Activated CD8-positive, alpha-beta memory T cell treated with anti-CD3 and anti-CD28 coated beads, Interleukin-2, amount 50 U/mL, for 4 hours (primary cell): ENCODE measurements around the gene ZNF865.

Experiments
- DNase-seq: peaks from one replicate; pipeline ENCODE4 v3.0.0-alpha.2; 2020

ZNF865 gene

DNA sequence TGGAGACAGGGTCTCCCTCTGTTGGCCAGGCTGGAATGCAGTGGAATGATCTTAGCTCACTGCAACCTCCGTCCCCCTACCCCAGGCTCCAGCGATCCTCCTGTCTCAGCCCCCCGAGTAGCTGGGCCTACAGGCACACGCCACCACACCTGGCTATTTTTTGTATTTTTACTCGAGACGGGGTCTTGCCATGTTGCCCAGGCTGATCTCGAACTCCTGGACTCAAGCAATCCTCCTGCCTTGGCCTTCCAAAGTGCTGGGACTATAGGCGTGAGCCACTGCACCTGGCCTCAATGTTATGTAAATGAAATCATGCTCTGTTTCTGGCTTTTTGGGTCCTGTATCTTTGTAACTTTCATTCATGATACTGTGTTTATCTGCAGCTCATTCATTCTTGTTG is 16.7 kb upstream of the ZNF865 start:
- DNase-seq, result no peak

- DNase-seq, result no peak
Observed at GRCh38 chr19:55590109-55590508, 15.3 kb upstream of the ZNF865 start.

- DNase-seq, result no peak
Observed at GRCh38 chr19:55590617-55591016, 14.8 kb upstream of the ZNF865 start.

DNA sequence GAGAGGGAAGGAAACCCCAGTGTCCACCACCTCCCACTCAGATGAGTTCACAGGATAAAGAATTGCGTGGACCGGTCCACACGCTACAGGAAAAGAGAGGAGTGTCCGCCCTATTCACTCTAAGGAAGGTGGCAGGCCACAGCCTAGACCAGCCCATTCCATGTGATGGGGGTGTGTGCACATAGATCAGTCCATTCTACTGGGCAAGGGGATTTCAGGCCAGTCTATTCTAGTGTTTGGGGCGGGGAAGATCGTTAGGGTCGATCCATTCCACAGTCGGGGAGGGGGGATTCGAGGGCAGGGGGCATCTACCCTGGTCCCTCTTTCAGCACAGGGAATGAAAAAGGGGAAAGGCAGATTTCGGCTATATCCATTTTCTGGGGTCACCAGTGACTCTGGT is 13.9 kb upstream of the ZNF865 start:
- DNase-seq, result no peak

DNA sequence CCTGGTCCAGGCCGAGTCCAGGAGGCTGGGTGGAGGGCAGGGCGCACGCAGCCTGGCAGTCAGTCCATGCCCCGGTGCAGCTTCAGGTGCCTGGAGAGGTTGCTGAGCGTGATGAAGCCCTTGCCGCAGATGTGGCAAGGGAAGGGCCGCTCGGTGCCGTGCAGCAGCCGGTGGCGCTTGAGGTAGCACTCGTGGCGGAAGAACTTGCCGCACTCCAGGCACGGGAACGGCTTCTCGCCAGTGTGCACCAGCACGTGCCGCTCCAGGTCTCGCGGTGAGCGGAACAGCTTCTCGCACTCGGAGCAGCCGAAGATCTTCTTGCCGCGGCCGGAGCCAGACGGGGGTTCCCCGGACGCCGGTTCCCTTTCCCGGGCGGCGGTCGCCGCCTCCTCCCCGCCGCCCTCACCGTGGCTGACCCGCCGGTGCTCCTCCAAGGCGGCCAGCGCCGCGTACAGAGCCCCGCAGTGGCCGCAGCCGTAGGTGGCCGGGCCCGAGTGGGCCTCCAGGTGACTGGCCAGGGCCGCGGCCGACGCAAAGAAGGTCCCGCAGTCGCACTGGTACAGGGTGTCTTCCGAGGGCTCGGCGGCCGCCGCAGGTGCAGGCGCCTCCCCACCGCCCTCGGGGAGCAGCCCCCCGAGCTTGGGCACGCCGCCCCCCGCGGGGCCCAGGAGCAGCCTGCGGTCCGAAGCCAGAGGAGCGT is 12.9 kb upstream of the ZNF865 start:
- DNase-seq, result no peak

GRCh38 chr19:55593096-55593772 is 12.2 kb upstream of the ZNF865 start:
- no peak for DNase-seq

DNA sequence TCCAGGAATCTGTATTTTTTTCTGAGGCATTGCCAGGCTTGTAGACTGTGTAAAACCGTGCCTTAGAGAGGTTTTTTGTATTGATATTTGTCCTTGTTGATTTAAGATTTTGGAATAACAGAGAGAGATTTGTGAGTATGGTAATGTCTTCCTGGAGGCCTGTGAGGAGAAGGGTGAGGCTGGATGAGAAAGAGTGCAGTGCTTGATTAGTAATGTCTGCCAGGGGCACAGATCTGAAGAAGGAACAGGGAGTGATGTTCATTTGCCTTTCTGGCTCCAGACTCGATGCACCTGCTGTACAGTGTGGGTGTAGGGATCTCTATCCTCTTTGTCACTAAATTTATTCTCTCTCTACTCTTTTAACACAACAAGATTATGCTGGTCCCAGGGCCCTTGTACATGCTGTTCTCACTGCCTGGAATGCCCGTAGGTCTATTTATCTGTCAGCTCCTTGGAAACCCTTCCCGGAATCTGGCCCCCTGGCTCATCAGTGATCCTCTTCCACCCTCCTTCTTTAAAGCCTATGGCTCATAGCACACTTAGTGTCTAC is 10.4 kb upstream of the ZNF865 start:
- DNase-seq, result no peak

DNA sequence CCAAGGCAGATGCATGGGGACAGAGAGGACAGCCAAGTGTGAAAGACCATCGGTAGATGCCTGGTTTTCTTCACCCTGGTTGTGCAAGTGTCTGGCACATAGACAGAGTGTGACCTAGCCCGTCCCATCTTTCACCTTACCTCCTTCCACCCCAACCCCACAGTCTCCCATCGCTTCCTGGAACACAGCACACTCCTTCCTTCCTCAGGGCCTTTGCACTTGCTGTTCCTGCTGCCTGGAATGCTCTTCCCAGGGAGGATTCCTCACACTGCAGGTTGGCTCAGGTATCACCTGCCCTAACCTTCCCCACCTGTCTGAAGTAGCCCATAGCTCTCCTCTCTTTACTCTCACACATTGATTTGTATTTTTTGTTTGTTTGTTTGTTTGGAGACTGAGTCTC is 9.1 kb upstream of the ZNF865 start:
- no peak for DNase-seq

DNA sequence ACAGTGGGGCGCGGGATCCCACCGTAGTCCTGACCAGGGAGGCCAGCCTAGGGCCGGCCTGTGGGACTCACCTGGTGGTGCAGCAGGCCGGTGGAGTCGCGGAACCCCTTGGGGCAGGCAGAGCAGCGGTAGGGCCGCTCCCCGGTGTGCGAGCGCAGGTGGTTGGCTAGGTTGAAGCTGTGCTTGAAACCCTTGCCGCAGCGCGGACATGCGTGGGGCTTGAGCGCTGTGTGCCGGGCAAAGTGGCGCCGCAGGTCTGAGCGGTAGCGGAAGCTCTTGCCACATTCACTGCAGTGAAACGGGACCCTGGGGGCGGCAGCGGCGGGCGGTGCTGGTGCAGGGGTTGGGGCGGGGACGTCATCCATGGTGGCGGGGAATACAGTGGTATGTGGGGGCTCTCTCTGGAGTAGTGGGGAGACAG is 7.9 kb upstream of the ZNF865 start:
- no peak for DNase-seq

- no peak for DNase-seq
Observed at GRCh38 chr19:55598034-55598433, 7.4 kb upstream of the ZNF865 start.

DNA sequence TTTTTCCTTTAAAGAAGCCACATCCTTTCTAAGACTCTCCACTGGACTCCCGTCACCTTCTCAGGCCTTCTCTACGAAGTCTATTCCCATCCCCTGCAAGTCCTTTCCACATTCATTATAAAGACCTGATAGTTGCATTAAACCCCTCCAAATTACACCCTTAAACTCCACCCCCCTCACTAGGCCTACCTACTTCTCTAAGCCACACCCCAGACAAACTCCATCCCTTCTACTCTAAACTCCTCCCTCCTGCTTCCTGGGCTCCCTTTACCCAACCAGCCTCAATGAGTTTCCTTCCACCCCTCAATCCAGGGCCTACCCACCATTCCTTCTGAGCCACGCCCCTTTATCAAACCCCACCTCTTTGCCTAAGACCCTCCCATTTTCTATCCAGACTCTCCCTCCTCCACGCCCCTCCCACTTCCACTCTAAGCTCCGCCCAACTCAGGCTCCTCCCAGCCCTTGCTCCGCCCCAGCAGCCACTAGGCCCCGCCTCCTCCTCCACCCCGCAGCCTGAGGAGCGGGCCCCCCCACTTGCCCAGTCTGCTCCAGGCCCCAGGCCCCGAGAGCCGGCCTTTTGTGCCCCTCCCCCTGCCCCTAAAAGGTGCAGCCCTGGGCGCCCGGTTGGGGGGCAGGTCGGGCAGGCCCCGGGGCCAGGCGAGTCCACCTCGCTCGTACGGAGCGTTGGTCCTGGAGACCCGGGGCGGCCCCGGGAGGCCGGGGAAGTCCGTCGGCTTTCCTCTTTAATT is 6.6 kb upstream of the ZNF865 start:
- peak; percentile 87 for DNase-seq

GRCh38 chr19:55599468-55599841 is 6.0 kb upstream of the ZNF865 start, which contains the start of gene FIZ1:
Gene FIZ1, minus strand, starts transcription at chr19:55599517. Its CDS starts 1,652 bp downstream, at chr19:55597865.
- DNase-seq, result peak; percentile 96

- DNase-seq, result peak; percentile 82
Observed at GRCh38 chr19:55599842-55600661, 5.4 kb upstream of the ZNF865 start, which contains the start of gene ZNF524. Gene ZNF524, plus strand, starts transcription at chr19:55600288. Its CDS starts 1,825 bp downstream, at chr19:55602113.

- no peak for DNase-seq
Observed at GRCh38 chr19:55600662-55601028, 4.8 kb upstream of the ZNF865 start.

DNA sequence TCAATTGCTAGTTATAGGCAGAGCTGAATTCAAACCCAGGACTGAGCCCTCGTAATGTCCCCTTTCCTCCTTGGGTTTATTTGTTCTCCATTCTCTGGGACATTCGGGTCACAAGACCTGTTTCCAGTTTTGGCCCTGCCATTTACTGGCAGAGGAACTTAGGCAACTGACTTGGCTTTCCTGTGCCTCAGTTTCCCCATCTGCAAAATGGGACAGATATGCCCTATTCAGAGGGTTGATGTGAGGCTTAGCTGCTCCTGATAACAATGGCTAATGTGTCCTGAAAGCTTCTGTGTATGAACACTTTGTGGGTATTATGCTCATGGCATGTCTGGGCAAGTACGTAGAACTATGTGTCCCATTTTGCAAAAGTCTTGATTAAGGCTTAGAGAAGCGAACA is 4.4 kb upstream of the ZNF865 start:
- DNase-seq, result no peak

DNA sequence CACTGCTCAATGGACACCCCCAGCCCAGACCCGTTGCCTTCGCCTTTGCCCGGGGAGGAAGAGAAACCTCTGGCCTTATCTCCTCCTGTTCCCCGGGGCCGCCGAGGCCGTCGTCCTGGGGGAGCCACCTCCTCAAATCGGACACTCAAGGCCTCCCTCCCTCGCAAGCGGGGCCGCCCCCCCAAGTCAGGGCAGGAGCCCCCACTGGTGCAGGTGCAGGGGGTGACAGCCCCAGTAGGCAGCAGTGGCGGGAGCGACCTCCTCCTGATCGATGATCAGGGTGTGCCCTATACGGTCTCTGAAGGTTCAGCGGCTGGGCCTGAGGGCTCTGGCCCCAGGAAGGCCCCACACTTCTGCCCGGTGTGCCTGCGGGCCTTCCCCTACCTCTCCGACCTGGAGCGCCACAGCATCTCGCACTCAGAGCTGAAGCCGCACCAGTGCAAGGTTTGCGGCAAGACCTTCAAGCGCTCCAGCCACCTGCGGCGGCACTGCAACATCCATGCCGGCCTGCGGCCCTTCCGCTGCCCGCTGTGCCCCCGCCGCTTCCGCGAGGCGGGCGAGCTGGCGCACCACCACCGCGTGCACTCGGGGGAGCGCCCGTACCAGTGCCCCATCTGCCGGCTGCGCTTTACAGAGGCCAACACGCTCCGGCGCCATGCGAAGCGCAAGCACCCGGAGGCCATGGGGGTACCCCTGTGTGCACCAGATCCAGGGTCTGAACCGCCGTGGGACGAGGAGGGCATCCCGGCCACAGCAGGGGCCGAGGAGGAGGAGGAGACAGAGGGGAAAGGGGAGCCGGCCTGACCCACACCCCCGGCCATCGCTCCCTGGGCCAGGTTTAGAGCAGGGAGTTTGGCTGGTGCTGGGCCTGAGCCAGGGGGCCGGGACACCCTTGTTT is 3.1 kb upstream of the ZNF865 start:
- no peak for DNase-seq

- no peak for DNase-seq
Observed at GRCh38 chr19:55603115-55603514, 2.3 kb upstream of the ZNF865 start.

DNA sequence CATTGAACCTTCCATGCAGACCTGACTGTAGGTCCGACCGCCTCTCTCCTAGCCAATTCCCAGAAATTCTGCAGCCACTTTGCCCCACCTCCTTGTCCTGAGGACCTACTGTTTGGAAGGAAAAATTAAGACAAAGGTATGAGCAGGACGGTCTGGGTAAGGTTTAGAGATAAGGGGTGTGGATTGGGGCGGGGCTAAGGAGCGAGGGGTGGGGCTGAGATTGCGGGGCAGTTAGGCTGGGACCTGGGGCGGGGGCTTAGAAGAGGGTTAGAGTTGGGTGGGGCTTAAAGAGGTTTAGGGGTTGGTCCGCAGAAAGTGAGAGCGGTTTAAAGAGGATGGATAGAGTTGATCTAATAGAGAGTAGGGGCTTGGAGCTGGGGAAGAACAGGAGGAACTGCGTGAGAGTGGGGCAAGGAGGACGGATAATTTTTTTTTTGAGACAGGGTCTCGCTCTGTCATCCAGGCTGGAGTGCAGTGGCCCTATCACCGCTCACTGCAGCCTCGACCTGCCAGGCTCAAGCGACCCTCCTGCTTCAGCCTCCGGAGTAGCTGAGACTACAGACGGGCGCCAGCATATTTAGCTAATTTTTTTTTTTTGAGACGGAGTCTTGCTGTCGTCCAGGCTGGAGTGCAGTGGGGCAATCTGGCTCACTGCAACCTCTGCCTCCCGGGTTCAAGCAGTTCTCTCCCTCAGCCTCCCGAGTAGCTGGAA is 1.7 kb upstream of the ZNF865 start:
- no peak for DNase-seq

GRCh38 chr19:55605207-55605636 is 225 bp upstream of the ZNF865 start:
- DNase-seq, result peak; percentile 98

DNA sequence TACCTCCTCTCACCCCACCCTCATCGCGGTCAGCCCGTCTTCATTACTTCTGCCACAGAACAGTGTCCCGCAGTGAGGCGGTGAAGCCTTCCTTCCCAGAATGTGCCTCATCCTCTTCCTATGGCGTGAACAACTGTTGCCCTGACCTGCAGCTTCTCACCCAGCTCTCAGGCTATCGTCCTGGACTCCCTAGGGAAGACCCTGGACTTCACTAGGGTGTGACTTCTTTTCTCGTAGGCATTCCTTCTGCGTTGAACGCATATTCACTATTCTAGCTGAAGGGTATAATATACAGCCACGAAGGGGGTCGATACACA is 982 bp downstream of the ZNF865 start:
- no peak for DNase-seq

- DNase-seq, result no peak
Observed at GRCh38 chr19:55606817-55607216, 1.4 kb downstream of the ZNF865 start.
